Neural progenitor cell (in vitro differentiated cells): ENCODE results near the gene RALY. TPM values are rescaled to one million over a fixed set of nuclear protein-coding genes. Genes with fewer than 3 reads are reported as not detected.
A peak's percentile ranks its signal among the peaks of the same experiment; 100 is the strongest.

ENCODE experiments used
- DNase-seq: peaks from one replicate; pipeline ENCODE4 v3.0.0-alpha.2; 2016; ENCODE audit warnings: low spot score
- H2AFZ ChIP-seq: fragments of 200-600 bp; sonication (generic); replicated peaks from 2 replicates; pipeline ENCODE4 v1.6.1; 2016; ENCODE audit warnings: antibody characterized with exemption
- H3F3A ChIP-seq: fragments of 200-600 bp; sonication (generic); 2 replicates; pipeline ENCODE4 v1.6.1; 2016; ENCODE audit warnings: antibody characterized with exemption, low read depth
- H3K27ac ChIP-seq: fragments of 200-600 bp; sonication (generic); 2 replicates; pipeline ENCODE4 v1.5.1; 2016; ENCODE audit warnings: mild to moderate bottlenecking
- H3K27me3 ChIP-seq: fragments of 200-600 bp; sonication (generic); 2 replicates; pipeline ENCODE4 v1.6.1; 2016; ENCODE audit warnings: mild to moderate bottlenecking, moderate library complexity
- H3K36me3 ChIP-seq: fragments of 200-600 bp; sonication (generic); 2 replicates; pipeline ENCODE4 v1.5.1; 2016
- H3K4me1 ChIP-seq: fragments of 200-600 bp; sonication (generic); 2 replicates; pipeline ENCODE4 v1.6.1; 2016; ENCODE audit warnings: mixed run types
- H3K4me2 ChIP-seq: fragments of 200-600 bp; sonication (generic); 2 replicates; pipeline ENCODE4 v1.6.1; 2016
- H3K4me3 ChIP-seq: fragments of 200-600 bp; sonication (generic); 2 replicates; pipeline ENCODE4 v1.5.1; 2016
- H3K79me2 ChIP-seq: fragments of 200-600 bp; sonication (generic); 2 replicates; pipeline ENCODE4 v1.6.1; 2016; ENCODE audit warnings: low read depth
- H3K9ac ChIP-seq: fragments of 200-600 bp; sonication (generic); 2 replicates; pipeline ENCODE4 v1.6.1; 2016
- H3K9me3 ChIP-seq: fragments of 200-600 bp; sonication (generic); 2 replicates; pipeline ENCODE4 v1.5.1; 2016; ENCODE audit warnings: low read depth
- H4K20me1 ChIP-seq: fragments of 200-600 bp; sonication (generic); 2 replicates; pipeline ENCODE4 v1.6.1; 2016; ENCODE audit warnings: low read depth
- H3K27ac Mint-ChIP-seq: 3 replicates; pipeline ENCODE4 v1.8.0; 2021; ENCODE audit warnings: mixed read lengths
- H3K27me3 Mint-ChIP-seq: 2 replicates; pipeline ENCODE4 v1.8.0; 2022; ENCODE audit warnings: low read depth, mild to moderate bottlenecking, inconsistent platforms, moderate library complexity, mixed read lengths; ENCODE audit not compliant: insufficient read depth
- H3K36me3 Mint-ChIP-seq: 3 replicates; pipeline ENCODE4 v1.8.0; 2021; ENCODE audit warnings: mixed read lengths
- H3K4me1 Mint-ChIP-seq: 3 replicates; pipeline ENCODE4 v1.8.0; 2021; ENCODE audit warnings: mixed read lengths
- H3K4me3 Mint-ChIP-seq: 3 replicates; pipeline ENCODE4 v1.8.0; 2021; ENCODE audit warnings: mild to moderate bottlenecking, moderate library complexity, mixed read lengths
- H3K9me3 Mint-ChIP-seq: 3 replicates; pipeline ENCODE4 v1.8.0; 2020; ENCODE audit warnings: mixed read lengths
- EZH2 ChIP-seq: fragments of 200-600 bp; sonication (generic); IDR thresholded peaks from 2 replicates; pipeline ENCODE4 v1.6.1; 2017; ENCODE audit warnings: antibody characterized with exemption, mild to moderate bottlenecking, moderate library complexity
- EZH2phosphoT487 ChIP-seq: fragments of 200-600 bp; sonication (generic); IDR thresholded peaks from 2 replicates; pipeline ENCODE4 v1.6.1; 2017; ENCODE audit warnings: antibody characterized with exemption
- total RNA-seq: library from RNA; depleted of rRNA; stranded (reverse); fragments of >200 nt; gene quantifications from 2 replicates; pipeline ENCODE4 v1.2.3, GENCODE V29; 2015; ENCODE audit warnings: low replicate concordance
- TF ChIP-seq, protein P1 (sequence below): fragments of 200-600 bp; sonication (generic); IDR thresholded peaks from 2 replicates; pipeline ENCODE4 v1.5.1; 2017; ENCODE audit warnings: antibody characterized with exemption, mild to moderate bottlenecking

Gene RALY
- total RNA-seq, 1 donor from 2014 or later: 102 TPM

DNA sequence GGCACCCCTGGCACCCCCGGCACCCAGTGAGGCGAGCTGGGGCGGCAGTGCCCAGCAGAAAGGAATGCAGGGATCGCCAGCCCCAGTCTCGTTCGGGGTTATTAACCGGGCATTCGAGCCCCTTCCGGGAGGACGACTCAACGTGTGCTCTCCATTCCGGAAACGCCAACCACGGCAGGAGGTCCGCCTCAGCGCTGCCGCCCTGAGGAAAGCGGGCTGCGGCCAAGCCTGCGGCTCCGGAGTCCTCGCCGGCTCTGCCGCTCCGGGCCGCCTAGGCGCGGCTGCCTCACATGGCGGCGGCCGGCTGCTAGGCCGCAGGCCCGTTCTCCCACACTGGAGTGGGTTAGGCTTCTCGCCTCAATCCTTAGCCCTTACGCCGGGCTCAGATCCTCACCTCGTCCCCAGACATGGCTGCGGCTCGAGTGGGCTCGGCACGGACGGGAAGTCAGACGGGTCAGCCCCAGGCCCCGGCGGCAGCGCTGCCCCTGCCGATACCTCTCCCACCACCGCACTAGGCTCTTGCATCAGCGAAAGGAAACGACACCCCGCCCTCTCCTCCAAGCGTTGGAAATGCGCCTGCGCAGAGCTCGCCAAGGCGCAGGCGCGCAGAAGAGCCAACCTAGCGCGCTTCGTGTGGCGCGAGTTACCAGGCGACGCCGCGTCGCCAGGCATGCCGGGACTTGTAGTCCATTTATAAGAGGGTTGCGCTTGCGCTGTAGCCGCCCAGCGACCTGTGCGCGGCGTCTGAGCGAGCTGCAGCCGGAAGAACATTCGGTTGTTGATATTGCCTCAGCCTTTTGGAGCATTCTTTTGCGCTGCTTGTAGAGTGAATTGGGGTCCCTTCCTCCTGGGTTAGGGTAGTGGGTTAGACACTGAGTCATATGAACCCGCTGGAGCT is 118.2 kb downstream of the RALY start, which contains the start of gene EIF2S2:
EIF2S2 (minus strand) TSS at position 542 of the 898 bp plus-strand sequence; CDS start at position 409, 133 bp downstream.
- peak within 1 kb of the TSS; percentile 96 for H3K9ac ChIP-seq
- H2AFZ ChIP-seq: peak within 1 kb of the TSS; percentile 93
- peak within 1 kb of the TSS; percentile 97 for H3K4me2 ChIP-seq
- Mint-ChIP-seq H3K4me1 (peaks cover 31% of the 10 kb centered on the region), H3K36me3 (peaks cover 12% of the 10 kb centered on the region), H3K9me3 (no peaks in the 10 kb centered on the region), H3K27ac (peak within 1 kb of the TSS; percentile 93), H3K4me3 (peak within 1 kb of the TSS; percentile 94), H3K27me3 (peaks cover 2% of the 10 kb centered on the region)
- no peaks in the 10 kb centered on the region for H3K27me3 ChIP-seq
- H3F3A ChIP-seq: no peaks in the 10 kb centered on the region
- DNase-seq: peak; percentile 100
- no peaks in the 10 kb centered on the region for H3K36me3 ChIP-seq
- peak within 1 kb of the TSS; percentile 95 for H3K27ac ChIP-seq
- TF ChIP-seq EZH2phosphoT487 (no peak), EZH2 (no peak)
- TF ChIP-seq, protein P1, sequence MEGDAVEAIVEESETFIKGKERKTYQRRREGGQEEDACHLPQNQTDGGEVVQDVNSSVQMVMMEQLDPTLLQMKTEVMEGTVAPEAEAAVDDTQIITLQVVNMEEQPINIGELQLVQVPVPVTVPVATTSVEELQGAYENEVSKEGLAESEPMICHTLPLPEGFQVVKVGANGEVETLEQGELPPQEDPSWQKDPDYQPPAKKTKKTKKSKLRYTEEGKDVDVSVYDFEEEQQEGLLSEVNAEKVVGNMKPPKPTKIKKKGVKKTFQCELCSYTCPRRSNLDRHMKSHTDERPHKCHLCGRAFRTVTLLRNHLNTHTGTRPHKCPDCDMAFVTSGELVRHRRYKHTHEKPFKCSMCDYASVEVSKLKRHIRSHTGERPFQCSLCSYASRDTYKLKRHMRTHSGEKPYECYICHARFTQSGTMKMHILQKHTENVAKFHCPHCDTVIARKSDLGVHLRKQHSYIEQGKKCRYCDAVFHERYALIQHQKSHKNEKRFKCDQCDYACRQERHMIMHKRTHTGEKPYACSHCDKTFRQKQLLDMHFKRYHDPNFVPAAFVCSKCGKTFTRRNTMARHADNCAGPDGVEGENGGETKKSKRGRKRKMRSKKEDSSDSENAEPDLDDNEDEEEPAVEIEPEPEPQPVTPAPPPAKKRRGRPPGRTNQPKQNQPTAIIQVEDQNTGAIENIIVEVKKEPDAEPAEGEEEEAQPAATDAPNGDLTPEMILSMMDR: no peak
- H3K9me3 ChIP-seq: no peaks in the 10 kb centered on the region
- peaks cover 7% of the 10 kb centered on the region for H3K4me1 ChIP-seq
- peak within 1 kb of the TSS; percentile 85 for H3K4me3 ChIP-seq
- peaks cover 47% of the 10 kb centered on the region for H4K20me1 ChIP-seq
- H3K79me2 ChIP-seq: peaks cover 50% of the 10 kb centered on the region

DNA sequence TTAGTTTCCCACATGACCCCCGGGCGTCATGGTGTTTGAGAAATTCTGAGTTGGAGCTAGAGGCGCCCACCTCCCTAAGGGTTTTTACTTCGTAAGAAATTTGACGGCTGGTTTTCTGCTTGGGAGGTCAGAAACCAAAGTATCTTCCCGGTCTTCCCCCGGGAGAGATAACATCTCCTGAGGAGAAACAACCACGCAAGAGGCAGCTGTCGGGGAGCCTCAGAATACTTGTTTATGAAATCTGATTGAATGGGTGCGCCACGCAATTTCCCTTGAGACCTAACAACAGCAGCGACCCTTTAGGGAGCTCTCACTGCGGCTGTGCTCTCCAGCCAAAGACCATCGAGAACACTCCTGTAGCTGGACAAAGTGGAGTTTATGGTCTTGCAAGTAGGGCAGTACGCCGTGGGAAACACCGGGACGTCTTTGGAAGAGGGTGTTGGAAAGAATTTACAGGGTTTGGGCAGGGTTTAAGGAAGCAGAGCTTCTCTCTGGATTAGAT is 118.9 kb downstream of the RALY start:
- Histone ChIP-seq H2AFZ (peak overlapping the region; percentile 93), H3F3A (no peaks in the 10 kb centered on the region), H3K9me3 (no peaks in the 10 kb centered on the region), H3K4me2 (peak overlapping the region; percentile 97), H3K36me3 (no peaks in the 10 kb centered on the region), H3K27me3 (no peaks in the 10 kb centered on the region), H3K27ac (no peak overlapping the region), H3K4me1 (peaks cover 7% of the 10 kb centered on the region), H3K79me2 (peaks cover 43% of the 10 kb centered on the region), H4K20me1 (peaks cover 40% of the 10 kb centered on the region), H3K9ac (peak overlapping the region; percentile 48), H3K4me3 (peak overlapping the region; percentile 85)
- Mint-ChIP-seq H3K4me1 (peaks cover 31% of the 10 kb centered on the region), H3K9me3 (no peaks in the 10 kb centered on the region), H3K4me3 (peak overlapping the region; percentile 94), H3K27ac (peak overlapping the region; percentile 93), H3K36me3 (peaks cover 12% of the 10 kb centered on the region), H3K27me3 (peaks cover 2% of the 10 kb centered on the region)
- peak; percentile 55 for DNase-seq
- TF ChIP-seq EZH2 (no peak), EZH2phosphoT487 (no peak)

GRCh38 chr20:34114809-34115208 is 121.1 kb downstream of the RALY start:
- no peak for DNase-seq
- peaks cover 18% of the 10 kb centered on the region for H4K20me1 ChIP-seq
- H3K27me3 ChIP-seq: peaks cover 8% of the 10 kb centered on the region
- H3K9ac ChIP-seq: no peak overlapping the region
- no peak overlapping the region for H2AFZ ChIP-seq
- H3K9me3 Mint-ChIP-seq: no peaks in the 10 kb centered on the region
- H3K36me3 Mint-ChIP-seq: peaks cover 5% of the 10 kb centered on the region
- peaks cover 22% of the 10 kb centered on the region for H3K79me2 ChIP-seq
- no peak overlapping the region for H3K4me2 ChIP-seq
- TF ChIP-seq EZH2 (no peak), EZH2phosphoT487 (no peak)
- TF ChIP-seq, protein P1: no peak
- H3K27ac Mint-ChIP-seq: peak overlapping the region; percentile 50
- no peak overlapping the region for H3K4me3 ChIP-seq
- H3K27ac ChIP-seq: no peak overlapping the region
- peaks cover 17% of the 10 kb centered on the region for H3K4me1 Mint-ChIP-seq
- peaks cover 7% of the 10 kb centered on the region for H3K4me1 ChIP-seq
- no peaks in the 10 kb centered on the region for H3F3A ChIP-seq
- H3K4me3 Mint-ChIP-seq: peak overlapping the region; percentile 33
- H3K36me3 ChIP-seq: no peaks in the 10 kb centered on the region
- no peaks in the 10 kb centered on the region for H3K9me3 ChIP-seq
- H3K27me3 Mint-ChIP-seq: peaks cover 4% of the 10 kb centered on the region
